ENCODE results near the gene ESD. TPM values are rescaled to one million over a fixed set of nuclear protein-coding genes. Genes with fewer than 3 reads are reported as not detected.

Gene ESD
- total and polyA plus RNA-seq, 10 of the 15 experiments (the other 5 are each of a cell fraction or from before 2014, with no cell fraction given) = 105 to 387 (median 195) TPM

DNA sequence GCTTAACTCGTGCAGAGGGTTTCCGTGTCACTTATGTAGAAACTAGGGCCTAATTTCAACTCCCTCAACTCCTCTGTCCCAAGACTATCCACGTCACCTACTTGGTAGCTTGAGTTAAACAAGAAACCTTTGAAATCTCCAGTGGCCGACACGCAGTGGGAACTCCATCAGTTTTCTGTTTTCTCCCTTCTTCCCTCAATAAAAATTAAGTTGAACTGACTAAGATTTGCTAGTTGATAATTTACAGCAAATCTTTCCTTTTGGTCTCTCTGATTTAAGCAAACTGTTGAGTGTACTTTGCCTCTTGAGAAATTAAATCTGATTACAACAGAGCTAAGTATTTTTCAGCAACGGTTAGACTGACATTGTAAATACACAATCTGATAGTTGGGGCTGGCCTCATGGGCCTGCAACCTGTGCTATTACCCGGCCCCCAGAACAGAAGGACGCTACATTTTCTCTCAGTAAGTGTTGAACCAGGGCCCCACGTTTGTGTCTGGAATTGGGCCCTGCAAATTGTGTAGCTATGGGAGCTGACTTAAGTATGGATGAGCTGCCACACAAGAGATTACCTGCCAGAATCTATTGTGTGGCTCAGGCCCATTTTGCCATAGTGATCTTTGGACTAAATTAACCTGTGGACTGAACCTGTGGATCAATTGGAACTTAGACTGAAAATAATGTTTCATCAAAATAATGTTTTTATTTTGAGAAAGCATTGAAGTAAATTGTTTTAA, 708 bp upstream of the ESD start (continued):
- TF ChIP-seq BCLAF1 (IDR thresholded peaks at IDR 0.05) (no peak), CBX5 (IDR thresholded peaks at IDR 0.05; ENCODE audit: low read depth) (no peak)

DNA sequence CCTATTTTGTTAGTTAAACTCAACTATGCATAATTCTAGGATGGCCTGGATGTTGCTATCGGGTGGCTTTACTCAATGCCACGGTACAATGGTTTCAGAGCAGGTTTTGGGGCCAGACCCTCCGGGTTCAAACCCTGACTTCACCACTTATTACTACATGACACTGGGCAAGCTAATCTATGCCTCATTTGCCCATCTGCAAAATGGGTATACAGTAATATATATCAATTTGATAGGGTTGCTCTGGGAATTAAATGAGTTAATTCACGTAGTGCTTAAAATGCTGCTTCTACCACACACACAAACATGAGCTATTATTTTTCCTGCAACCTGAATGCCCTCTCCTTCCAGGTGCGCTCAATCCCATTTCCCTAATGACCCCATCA, 839 bp downstream of the ESD start:
- Histone ChIP-seq H3K36me3 (ENCODE audit: control insufficient read depth in 2 of 2, insufficient read depth in 2 of 2, low read length in 1 of 2) (no peaks in the 10 kb centered on the region), H3K79me2 (ENCODE audit: control insufficient read depth, insufficient read depth, low read length) (peaks cover 32% of the 10 kb centered on the region), H3K9me3 (replicated peaks; ENCODE audit: control insufficient read depth, insufficient read depth, low read length) (no peaks in the 10 kb centered on the region), H3K4me3 (peak overlapping the region; percentile 82), H3K27me3 (replicated peaks in 1 of 2; ENCODE audit: control insufficient read depth in 2 of 2, insufficient read depth in 2 of 2, low read length in 1 of 2) (no peaks in the 10 kb centered on the region), H3K9ac (ENCODE audit: control insufficient read depth, insufficient read depth, low read length) (peak overlapping the region; percentile 95), H4K20me1 (ENCODE audit: control insufficient read depth, insufficient read depth) (no peaks in the 10 kb centered on the region), H3K27ac (ENCODE audit: control insufficient read depth, insufficient read depth) (peak overlapping the region; percentile 91), H2AFZ (ENCODE audit: control insufficient read depth, low read depth, low read length) (peak overlapping the region; percentile 98), H3K4me2 (ENCODE audit: control insufficient read depth, insufficient read depth) (peak overlapping the region; percentile 95), H3K4me1 (ENCODE audit: control insufficient read depth, insufficient read depth, low read length) (no peaks in the 10 kb centered on the region; the same call in 1 of the 2 replicates)
- CTCF ChIA-PET = interaction anchor here (1.0 kb wide), 1 partner anchor 11 kb away, joined by 3 read pairs; no protein-coding TSS in a partner anchor
- POLR2A ChIA-PET = no interaction called here
- in situ Hi-C loops (cut with MboI) = no loop called here
- intact Hi-C loops (cut with micrococcal nuclease; ENCODE audit: unreplicated experiment) = no loop called here
- no TSS peak for BruUV-seq (replicated peaks)
- WGBS (ENCODE audit: insufficient coverage, insufficient replicate concordance, low lambda C conversion rate, missing lambda C conversion rate) = 9% methylated on average over 5 of the region's 5 CpGs
- DNase-seq (ENCODE audit: low read depth, low spot score) = no peak
- SMC1A ChIA-PET (ENCODE audit: uncharacterized antibody, unreplicated experiment) = interaction anchor here (0.7 to 0.9 kb wide), 2 partner anchors 166 to 245 kb away, joined by 3 read pairs; no protein-coding TSS in a partner anchor
- RAD21 ChIA-PET (ENCODE audit: unreplicated experiment) = interaction anchor here (0.6 kb wide), 1 partner anchor 272 kb away, joined by 3 read pairs; no protein-coding TSS in a partner anchor
- no peak for FAIRE-seq
- ATAC-seq = no peak
- TF ChIP-seq GATAD2B (conservative IDR thresholded peaks at IDR 0.05; ENCODE audit: low read depth) (no peak), CBFB (IDR thresholded peaks at IDR 0.05; ENCODE audit: low read depth) (no peak), NR2F1 (conservative IDR thresholded peaks at IDR 0.05) (no peak), HCFC1 (IDR thresholded peaks at IDR 0.05; ENCODE audit: low read length) (no peak), CEBPB (IDR thresholded peaks at IDR 0.05; ENCODE audit: borderline replicate concordance in 1 of 2, low read depth in 2 of 2, low read length in 2 of 2) (no peak), MXI1 (IDR thresholded peaks at IDR 0.05; ENCODE audit: low read depth, low read length) (no peak), SREBF1 (IDR thresholded peaks at IDR 0.05; ENCODE audit: low read length) (no peak), SP1 (IDR thresholded peaks at IDR 0.05; ENCODE audit: low read depth, low read length) (no peak), TCF12 (IDR thresholded peaks at IDR 0.05; ENCODE audit: low read depth, low read length) (no peak), RUNX3 (IDR thresholded peaks at IDR 0.05; ENCODE audit: low read length) (no peak), CREM (IDR thresholded peaks at IDR 0.05; ENCODE audit: low read depth) (no peak), IKZF1 (conservative IDR thresholded peaks at IDR 0.05) (no peak), CREB1 (IDR thresholded peaks at IDR 0.05; ENCODE audit: low read depth) (no peak), FOS (IDR thresholded peaks at IDR 0.05; ENCODE audit: borderline replicate concordance, extremely low read depth, insufficient read length) (no peak), NR2C1 (IDR thresholded peaks at IDR 0.05) (no peak), STAT3 (IDR thresholded peaks at IDR 0.05; ENCODE audit: low read depth, low read length) (no peak)
- TF ChIP-seq, protein P1, sequence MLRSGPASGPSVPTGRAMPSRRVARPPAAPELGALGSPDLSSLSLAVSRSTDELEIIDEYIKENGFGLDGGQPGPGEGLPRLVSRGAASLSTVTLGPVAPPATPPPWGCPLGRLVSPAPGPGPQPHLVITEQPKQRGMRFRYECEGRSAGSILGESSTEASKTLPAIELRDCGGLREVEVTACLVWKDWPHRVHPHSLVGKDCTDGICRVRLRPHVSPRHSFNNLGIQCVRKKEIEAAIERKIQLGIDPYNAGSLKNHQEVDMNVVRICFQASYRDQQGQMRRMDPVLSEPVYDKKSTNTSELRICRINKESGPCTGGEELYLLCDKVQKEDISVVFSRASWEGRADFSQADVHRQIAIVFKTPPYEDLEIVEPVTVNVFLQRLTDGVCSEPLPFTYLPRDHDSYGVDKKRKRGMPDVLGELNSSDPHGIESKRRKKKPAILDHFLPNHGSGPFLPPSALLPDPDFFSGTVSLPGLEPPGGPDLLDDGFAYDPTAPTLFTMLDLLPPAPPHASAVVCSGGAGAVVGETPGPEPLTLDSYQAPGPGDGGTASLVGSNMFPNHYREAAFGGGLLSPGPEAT (IDR thresholded peaks at IDR 0.05; ENCODE audit: low read depth) = no peak
